Measurements from ENCODE around the gene MSANTD3.

DNA sequence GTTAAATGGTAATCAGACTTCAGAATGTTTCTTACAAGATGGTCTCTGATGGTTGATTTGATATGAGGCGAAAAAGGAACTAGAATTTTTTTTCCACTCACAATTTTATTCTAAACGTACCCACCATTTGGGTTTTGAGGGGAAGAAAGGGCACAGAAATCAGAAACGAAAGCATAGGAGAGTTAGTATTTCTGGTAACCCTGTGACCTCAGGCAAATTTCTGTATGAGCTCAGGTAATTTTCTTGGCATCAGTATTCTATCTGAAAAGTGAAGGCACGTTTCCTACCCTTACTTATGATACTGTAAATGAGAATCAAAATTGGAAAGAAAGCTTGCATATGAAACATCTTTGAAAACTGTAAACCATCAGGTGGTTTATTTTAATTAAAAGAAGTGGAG is 72.5 kb downstream of the MSANTD3 start:
- TF ChIP-seq RXRA (IDR thresholded peaks at IDR 0.05) (no peak), MAX (IDR thresholded peaks at IDR 0.05) (no peak), NR2F2 (IDR thresholded peaks at IDR 0.05) (no peak), ZBTB33 (IDR thresholded peaks at IDR 0.05) (no peak), YY1 (IDR thresholded peaks at IDR 0.05) (no peak), EGR1 (IDR thresholded peaks at IDR 0.05; ENCODE audit: low read depth in 2 of 2) (no peak), HNF4A (conservative IDR thresholded peaks at IDR 0.05) (no peak)
- TF ChIP-seq, protein P1, sequence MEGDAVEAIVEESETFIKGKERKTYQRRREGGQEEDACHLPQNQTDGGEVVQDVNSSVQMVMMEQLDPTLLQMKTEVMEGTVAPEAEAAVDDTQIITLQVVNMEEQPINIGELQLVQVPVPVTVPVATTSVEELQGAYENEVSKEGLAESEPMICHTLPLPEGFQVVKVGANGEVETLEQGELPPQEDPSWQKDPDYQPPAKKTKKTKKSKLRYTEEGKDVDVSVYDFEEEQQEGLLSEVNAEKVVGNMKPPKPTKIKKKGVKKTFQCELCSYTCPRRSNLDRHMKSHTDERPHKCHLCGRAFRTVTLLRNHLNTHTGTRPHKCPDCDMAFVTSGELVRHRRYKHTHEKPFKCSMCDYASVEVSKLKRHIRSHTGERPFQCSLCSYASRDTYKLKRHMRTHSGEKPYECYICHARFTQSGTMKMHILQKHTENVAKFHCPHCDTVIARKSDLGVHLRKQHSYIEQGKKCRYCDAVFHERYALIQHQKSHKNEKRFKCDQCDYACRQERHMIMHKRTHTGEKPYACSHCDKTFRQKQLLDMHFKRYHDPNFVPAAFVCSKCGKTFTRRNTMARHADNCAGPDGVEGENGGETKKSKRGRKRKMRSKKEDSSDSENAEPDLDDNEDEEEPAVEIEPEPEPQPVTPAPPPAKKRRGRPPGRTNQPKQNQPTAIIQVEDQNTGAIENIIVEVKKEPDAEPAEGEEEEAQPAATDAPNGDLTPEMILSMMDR (IDR thresholded peaks at IDR 0.05; ENCODE audit: low read depth, low read length, missing input control): no peak
